K562 (cell line): Measurements from ENCODE around the gene EXTL1. TPM values are rescaled to one million over a fixed set of nuclear protein-coding genes. Genes with fewer than 3 reads are reported as not detected.

Experiments
- DPF2 ChIP-seq: fragments of 450-650 bp; IDR thresholded peaks from 2 replicates; pipeline ENCODE4 v1.6.1; 2016
- HMGN3 ChIP-seq: IDR thresholded peaks from 2 replicates; pipeline ENCODE4 v1.6.1; 2011; ENCODE audit warnings: borderline replicate concordance, low read depth, mild to moderate bottlenecking, mixed read lengths, low read length; ENCODE audit not compliant: insufficient read length; ENCODE audit errors: extremely low read depth
- RUNX1 ChIP-seq: sonication (generic); IDR thresholded peaks from 2 replicates; pipeline ENCODE4 v1.6.1; 2016; ENCODE audit warnings: antibody characterized with exemption, low read depth
- polyA plus RNA-seq, 8 experiments: library from polyadenylated mRNA; depleted of rRNA in 4 of 8; stranded (reverse) in 5 of 8; unstranded in 3 of 8; fragments of >200 nt; fragmentation: Nextera tagmentation in 2 of 8; fragmentation: Illumina TruSeq in 1 of 8; extraction: Ambion mirVana in 2 of 8; extraction: Trizol in 1 of 8; gene quantifications; 2 replicates each; pipeline versions ENCODE4 v1.2.1 to v1.2.3, GENCODE V29; 2011 to 2014; ENCODE audit warnings: inconsistent platforms in 1 of 8, missing spikeins in 1 of 8
- total RNA-seq, 7 experiments: library from RNA; depleted of rRNA in 6 of 7; stranded (reverse); fragments of >200 nt in 6 of 7; fragmentation: Illumina TruSeq in 2 of 7; extraction: Trizol in 2 of 7; gene quantifications; 2 replicates each; pipeline versions ENCODE4 v1.2.1 to v1.2.3, GENCODE V29; 2011 to 2021; ENCODE audit warnings: low replicate concordance in 1 of 7
- TF ChIP-seq, protein P1 (sequence below): fragments of 450-650 bp; IDR thresholded peaks from 2 replicates; pipeline ENCODE4 v1.7.1; 2018; ENCODE audit warnings: mild to moderate bottlenecking, low read depth; ENCODE audit not compliant: partially characterized antibody
- TF ChIP-seq, protein P2 (sequence below): fragments of 450-650 bp; IDR thresholded peaks from 2 replicates; pipeline ENCODE4 v1.6.1; 2016; ENCODE audit warnings: low read depth
- TF ChIP-seq, protein P3 (sequence below): fragments of 200-400 bp; formaldehyde crosslinking; IDR thresholded peaks from 2 replicates; pipeline ENCODE4 v1.6.1; 2017; ENCODE audit warnings: mild to moderate bottlenecking, low read depth, low read length, moderate library complexity
- TF ChIP-seq, protein P4 (sequence below), 3 experiments: fragments of 200-800 bp in 1 of 3; fragments of 250-450 bp in 1 of 3; fragments of 450-650 bp in 1 of 3; sonication (Bioruptor Pico) in 1 of 3; sonication (Bioruptor generic) in 1 of 3; formaldehyde crosslinking in 1 of 3; IDR thresholded peaks; 2 replicates each; pipeline versions ENCODE4 v1.6.1 to v1.8.0; 2016 to 2022; ENCODE audit warnings: mild to moderate bottlenecking in 2 of 3, missing genetic modification characterization in 2 of 3, missing compliant biosample characterization in 1 of 3, moderate library complexity in 1 of 3

EXTL1 gene
- total and polyA plus RNA-seq, 9 of the 15 experiments (the other 6 are each of a cell fraction or from before 2014, with no cell fraction given) = 0.04 to 0.23 (median 0.08) TPM; not detected in 3

DNA sequence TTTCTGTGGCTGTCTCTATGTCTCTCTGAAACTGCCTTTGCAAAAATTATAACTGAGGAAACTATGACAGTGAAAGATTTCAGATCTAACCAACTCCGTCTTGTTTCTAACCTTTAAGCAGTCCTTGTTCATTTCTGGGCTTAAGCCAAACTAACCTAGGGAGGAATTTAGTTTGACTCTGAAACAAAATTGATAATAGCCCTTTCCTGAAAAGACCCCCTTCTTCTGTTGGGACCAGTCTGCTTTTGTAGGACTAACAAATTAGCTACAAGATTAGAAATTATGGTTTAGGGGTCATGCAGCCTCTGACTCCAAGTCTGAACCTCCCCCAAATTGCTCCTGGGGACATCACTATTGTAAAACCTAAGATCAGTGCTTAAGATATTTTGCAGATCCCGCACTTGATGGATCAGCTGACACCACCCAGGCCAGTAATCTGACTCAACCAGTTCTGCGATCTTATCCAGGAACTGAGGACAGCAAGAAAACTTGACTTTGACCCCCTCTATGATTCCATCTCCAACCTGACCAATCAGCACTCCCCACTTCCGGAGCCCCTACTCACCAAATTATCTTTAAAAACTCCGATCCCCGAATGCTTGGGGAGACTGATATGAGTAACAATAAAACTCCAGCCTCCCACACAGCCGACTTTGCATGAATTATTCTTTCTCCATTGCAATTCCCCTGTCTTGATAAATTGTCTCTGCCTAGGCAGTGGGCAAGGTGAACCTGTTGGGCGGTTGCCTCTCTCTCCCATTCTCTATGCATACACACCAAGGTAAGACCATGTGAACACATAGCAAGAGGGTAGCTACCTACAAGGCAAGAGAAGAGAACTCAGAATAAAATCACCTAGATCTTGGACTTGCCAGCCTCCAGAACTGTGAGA, 57.0 kb downstream of the EXTL1 start (continued):
- TF ChIP-seq, protein P1, sequence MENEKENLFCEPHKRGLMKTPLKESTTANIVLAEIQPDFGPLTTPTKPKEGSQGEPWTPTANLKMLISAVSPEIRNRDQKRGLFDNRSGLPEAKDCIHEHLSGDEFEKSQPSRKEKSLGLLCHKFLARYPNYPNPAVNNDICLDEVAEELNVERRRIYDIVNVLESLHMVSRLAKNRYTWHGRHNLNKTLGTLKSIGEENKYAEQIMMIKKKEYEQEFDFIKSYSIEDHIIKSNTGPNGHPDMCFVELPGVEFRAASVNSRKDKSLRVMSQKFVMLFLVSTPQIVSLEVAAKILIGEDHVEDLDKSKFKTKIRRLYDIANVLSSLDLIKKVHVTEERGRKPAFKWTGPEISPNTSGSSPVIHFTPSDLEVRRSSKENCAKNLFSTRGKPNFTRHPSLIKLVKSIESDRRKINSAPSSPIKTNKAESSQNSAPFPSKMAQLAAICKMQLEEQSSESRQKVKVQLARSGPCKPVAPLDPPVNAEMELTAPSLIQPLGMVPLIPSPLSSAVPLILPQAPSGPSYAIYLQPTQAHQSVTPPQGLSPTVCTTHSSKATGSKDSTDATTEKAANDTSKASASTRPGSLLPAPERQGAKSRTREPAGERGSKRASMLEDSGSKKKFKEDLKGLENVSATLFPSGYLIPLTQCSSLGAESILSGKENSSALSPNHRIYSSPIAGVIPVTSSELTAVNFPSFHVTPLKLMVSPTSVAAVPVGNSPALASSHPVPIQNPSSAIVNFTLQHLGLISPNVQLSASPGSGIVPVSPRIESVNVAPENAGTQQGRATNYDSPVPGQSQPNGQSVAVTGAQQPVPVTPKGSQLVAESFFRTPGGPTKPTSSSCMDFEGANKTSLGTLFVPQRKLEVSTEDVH = no peak
- peak; percentile 89 for TF ChIP-seq DPF2
- TF ChIP-seq, protein P2, sequence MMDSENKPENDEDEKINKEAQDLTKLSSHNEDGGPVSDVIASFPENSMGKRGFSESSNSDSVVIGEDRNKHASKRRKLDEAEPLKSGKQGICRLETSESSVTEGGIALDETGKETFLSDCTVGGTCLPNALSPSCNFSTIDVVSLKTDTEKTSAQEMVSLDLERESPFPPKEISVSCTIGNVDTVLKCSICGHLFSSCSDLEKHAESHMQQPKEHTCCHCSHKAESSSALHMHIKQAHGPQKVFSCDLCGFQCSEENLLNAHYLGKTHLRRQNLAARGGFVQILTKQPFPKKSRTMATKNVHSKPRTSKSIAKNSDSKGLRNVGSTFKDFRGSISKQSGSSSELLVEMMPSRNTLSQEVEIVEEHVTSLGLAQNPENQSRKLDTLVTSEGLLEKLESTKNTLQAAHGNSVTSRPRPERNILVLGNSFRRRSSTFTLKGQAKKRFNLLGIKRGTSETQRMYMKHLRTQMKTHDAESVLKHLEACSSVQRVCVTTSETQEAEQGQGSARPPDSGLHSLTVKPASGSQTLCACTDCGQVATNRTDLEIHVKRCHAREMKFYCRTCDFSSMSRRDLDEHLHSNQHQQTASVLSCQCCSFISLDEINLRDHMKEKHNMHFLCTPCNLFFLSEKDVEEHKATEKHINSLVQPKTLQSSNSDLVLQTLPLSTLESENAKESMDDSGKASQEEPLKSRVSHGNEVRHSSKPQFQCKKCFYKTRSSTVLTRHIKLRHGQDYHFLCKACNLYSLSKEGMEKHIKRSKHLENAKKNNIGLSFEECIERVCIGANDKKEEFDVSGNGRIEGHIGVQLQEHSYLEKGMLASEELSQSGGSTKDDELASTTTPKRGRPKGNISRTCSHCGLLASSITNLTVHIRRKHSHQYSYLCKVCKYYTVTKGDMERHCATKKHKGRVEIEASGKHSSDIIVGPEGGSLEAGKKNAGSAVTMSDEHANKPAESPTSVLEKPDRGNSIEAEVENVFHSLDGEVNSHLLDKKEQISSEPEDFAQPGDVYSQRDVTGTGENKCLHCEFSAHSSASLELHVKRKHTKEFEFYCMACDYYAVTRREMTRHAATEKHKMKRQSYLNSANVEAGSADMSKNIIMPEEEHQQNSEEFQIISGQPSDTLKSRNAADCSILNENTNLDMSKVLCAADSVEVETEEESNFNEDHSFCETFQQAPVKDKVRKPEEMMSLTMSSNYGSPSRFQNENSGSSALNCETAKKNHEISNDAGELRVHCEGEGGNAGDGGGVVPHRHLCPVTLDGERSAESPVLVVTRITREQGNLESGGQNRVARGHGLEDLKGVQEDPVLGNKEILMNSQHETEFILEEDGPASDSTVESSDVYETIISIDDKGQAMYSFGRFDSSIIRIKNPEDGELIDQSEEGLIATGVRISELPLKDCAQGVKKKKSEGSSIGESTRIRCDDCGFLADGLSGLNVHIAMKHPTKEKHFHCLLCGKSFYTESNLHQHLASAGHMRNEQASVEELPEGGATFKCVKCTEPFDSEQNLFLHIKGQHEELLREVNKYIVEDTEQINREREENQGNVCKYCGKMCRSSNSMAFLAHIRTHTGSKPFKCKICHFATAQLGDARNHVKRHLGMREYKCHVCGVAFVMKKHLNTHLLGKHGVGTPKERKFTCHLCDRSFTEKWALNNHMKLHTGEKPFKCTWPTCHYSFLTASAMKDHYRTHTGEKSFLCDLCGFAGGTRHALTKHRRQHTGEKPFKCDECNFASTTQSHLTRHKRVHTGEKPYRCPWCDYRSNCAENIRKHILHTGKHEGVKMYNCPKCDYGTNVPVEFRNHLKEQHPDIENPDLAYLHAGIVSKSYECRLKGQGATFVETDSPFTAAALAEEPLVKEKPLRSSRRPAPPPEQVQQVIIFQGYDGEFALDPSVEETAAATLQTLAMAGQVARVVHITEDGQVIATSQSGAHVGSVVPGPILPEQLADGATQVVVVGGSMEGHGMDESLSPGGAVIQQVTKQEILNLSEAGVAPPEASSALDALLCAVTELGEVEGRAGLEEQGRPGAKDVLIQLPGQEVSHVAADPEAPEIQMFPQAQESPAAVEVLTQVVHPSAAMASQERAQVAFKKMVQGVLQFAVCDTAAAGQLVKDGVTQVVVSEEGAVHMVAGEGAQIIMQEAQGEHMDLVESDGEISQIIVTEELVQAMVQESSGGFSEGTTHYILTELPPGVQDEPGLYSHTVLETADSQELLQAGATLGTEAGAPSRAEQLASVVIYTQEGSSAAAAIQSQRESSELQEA = no peak
- TF ChIP-seq, protein P3, sequence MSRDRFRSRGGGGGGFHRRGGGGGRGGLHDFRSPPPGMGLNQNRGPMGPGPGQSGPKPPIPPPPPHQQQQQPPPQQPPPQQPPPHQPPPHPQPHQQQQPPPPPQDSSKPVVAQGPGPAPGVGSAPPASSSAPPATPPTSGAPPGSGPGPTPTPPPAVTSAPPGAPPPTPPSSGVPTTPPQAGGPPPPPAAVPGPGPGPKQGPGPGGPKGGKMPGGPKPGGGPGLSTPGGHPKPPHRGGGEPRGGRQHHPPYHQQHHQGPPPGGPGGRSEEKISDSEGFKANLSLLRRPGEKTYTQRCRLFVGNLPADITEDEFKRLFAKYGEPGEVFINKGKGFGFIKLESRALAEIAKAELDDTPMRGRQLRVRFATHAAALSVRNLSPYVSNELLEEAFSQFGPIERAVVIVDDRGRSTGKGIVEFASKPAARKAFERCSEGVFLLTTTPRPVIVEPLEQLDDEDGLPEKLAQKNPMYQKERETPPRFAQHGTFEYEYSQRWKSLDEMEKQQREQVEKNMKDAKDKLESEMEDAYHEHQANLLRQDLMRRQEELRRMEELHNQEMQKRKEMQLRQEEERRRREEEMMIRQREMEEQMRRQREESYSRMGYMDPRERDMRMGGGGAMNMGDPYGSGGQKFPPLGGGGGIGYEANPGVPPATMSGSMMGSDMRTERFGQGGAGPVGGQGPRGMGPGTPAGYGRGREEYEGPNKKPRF = no peak
- no peak for TF ChIP-seq HMGN3
- no peak for TF ChIP-seq RUNX1
- TF ChIP-seq, protein P4, sequence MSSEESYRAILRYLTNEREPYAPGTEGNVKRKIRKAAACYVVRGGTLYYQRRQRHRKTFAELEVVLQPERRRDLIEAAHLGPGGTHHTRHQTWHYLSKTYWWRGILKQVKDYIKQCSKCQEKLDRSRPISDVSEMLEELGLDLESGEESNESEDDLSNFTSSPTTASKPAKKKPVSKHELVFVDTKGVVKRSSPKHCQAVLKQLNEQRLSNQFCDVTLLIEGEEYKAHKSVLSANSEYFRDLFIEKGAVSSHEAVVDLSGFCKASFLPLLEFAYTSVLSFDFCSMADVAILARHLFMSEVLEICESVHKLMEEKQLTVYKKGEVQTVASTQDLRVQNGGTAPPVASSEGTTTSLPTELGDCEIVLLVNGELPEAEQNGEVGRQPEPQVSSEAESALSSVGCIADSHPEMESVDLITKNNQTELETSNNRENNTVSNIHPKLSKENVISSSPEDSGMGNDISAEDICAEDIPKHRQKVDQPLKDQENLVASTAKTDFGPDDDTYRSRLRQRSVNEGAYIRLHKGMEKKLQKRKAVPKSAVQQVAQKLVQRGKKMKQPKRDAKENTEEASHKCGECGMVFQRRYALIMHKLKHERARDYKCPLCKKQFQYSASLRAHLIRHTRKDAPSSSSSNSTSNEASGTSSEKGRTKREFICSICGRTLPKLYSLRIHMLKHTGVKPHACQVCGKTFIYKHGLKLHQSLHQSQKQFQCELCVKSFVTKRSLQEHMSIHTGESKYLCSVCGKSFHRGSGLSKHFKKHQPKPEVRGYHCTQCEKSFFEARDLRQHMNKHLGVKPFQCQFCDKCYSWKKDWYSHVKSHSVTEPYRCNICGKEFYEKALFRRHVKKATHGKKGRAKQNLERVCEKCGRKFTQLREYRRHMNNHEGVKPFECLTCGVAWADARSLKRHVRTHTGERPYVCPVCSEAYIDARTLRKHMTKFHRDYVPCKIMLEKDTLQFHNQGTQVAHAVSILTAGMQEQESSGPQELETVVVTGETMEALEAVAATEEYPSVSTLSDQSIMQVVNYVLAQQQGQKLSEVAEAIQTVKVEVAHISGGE (CRISPR knock-in tag; IDR thresholded peaks at IDR 0.05) = no peak
